Right atrium auricular region (tissue), 2 donors: ENCODE measurements around the gene LRRK2. TPM values are rescaled to one million over a fixed set of nuclear protein-coding genes. Genes with fewer than 3 reads are reported as not detected.

Experiments used
- DNase-seq: peaks from one replicate; pipeline ENCODE4 v3.0.0-alpha.2; 2019; ENCODE audit warnings: low spot score
- H3K27ac ChIP-seq, 2 donors: fragments of 200-600 bp; sonication (generic); 1 replicate in 1 of 2; 2 replicates in 1 of 2; pipeline ENCODE4 v1.5.1; 2016 to 2019
- H3K27me3 ChIP-seq, 2 donors: fragments of 200-600 bp; sonication (generic); one replicate each; pipeline versions ENCODE4 v1.5.1 to v1.6.0; 2017 to 2019
- H3K36me3 ChIP-seq: fragments of 200-600 bp; sonication (generic); one replicate; pipeline ENCODE4 v1.5.1; 2016
- H3K4me1 ChIP-seq, 2 donors: fragments of 200-600 bp; sonication (generic); one replicate each; pipeline versions ENCODE4 v1.5.1 to v1.6.0; 2017 to 2019
- H3K4me3 ChIP-seq, 2 donors: fragments of 200-600 bp; sonication (generic); 1 replicate in 1 of 2; 2 replicates in 1 of 2; pipeline ENCODE4 v1.5.1; 2017 to 2019; ENCODE audit warnings: mild to moderate bottlenecking in 1 of 2, moderate library complexity in 1 of 2
- H3K9me3 ChIP-seq, 2 donors: fragments of 200-600 bp; sonication (generic); one replicate each; pipeline ENCODE4 v1.5.1; 2019
- CTCF ChIP-seq, 2 donors: fragments of 200-600 bp; sonication (generic); IDR thresholded peaks; one replicate each; pipeline ENCODE4 v1.5.1; 2019; ENCODE audit warnings: antibody characterized with exemption in 2 of 2
- total RNA-seq, 2 donors: library from RNA; depleted of rRNA; stranded (reverse); fragments of >200 nt; gene quantifications; one replicate each; pipeline ENCODE4 v1.1.0, GENCODE V29; 2016

The LRRK2 gene
- total RNA-seq, 2 donors from 2014 or later, result 7.1 to 8.6 TPM

GRCh38 chr12:40312982-40313576 is 88.3 kb downstream of the LRRK2 start:
- no peak overlapping the region for H3K4me3 ChIP-seq
- peak in 1 of 2 donors; percentile 61 for TF ChIP-seq CTCF (IDR thresholded peaks at IDR 0.05)
- H3K4me1 ChIP-seq, result no peaks in the 10 kb centered on the region
- no peaks in the 10 kb centered on the region for H3K36me3 ChIP-seq
- H3K27me3 ChIP-seq, result no peaks in the 10 kb centered on the region
- no peak for DNase-seq
- H3K27ac ChIP-seq, result no peak overlapping the region
- no peaks in the 10 kb centered on the region for H3K9me3 ChIP-seq

GRCh38 chr12:40313928-40314327 is 89.1 kb downstream of the LRRK2 start:
- Histone ChIP-seq H3K4me1 (no peaks in the 10 kb centered on the region), H3K36me3 (no peaks in the 10 kb centered on the region), H3K9me3 (no peaks in the 10 kb centered on the region), H3K4me3 (no peak overlapping the region), H3K27ac (no peak overlapping the region), H3K27me3 (no peaks in the 10 kb centered on the region)
- DNase-seq, result no peak
- TF ChIP-seq CTCF (IDR thresholded peaks at IDR 0.05), result no peak

- H3K4me1 ChIP-seq, result no peaks in the 10 kb centered on the region
- no peaks in the 10 kb centered on the region for H3K36me3 ChIP-seq
- no peak for DNase-seq
- TF ChIP-seq CTCF (IDR thresholded peaks at IDR 0.05), result no peak
- no peaks in the 10 kb centered on the region for H3K27me3 ChIP-seq
- H3K27ac ChIP-seq, result no peak overlapping the region
- no peak overlapping the region for H3K4me3 ChIP-seq
- H3K9me3 ChIP-seq, result no peaks in the 10 kb centered on the region
Measured at GRCh38 chr12:40314927-40315326, 90.1 kb downstream of the LRRK2 start.

GRCh38 chr12:40315375-40315774 is 90.6 kb downstream of the LRRK2 start:
- Histone ChIP-seq H3K4me3 (no peak overlapping the region), H3K36me3 (no peaks in the 10 kb centered on the region), H3K27me3 (no peaks in the 10 kb centered on the region), H3K27ac (no peak overlapping the region), H3K4me1 (no peaks in the 10 kb centered on the region), H3K9me3 (no peaks in the 10 kb centered on the region)
- no peak for DNase-seq
- TF ChIP-seq CTCF (IDR thresholded peaks at IDR 0.05), result no peak

- no peak overlapping the region for H3K27ac ChIP-seq
- no peak for DNase-seq
- H3K27me3 ChIP-seq, result no peaks in the 10 kb centered on the region
- H3K4me3 ChIP-seq, result no peak overlapping the region
- H3K36me3 ChIP-seq, result peaks cover 25% of the 10 kb centered on the region
- TF ChIP-seq CTCF (IDR thresholded peaks at IDR 0.05), result no peak
- H3K4me1 ChIP-seq, result no peaks in the 10 kb centered on the region
- H3K9me3 ChIP-seq, result no peaks in the 10 kb centered on the region
Measured at GRCh38 chr12:40324261-40324660, 99.5 kb downstream of the LRRK2 start.

GRCh38 chr12:40325349-40325960 is 100.7 kb downstream of the LRRK2 start:
- Histone ChIP-seq H3K27me3 (no peaks in the 10 kb centered on the region), H3K36me3 (peaks cover 36% of the 10 kb centered on the region), H3K4me3 (no peak overlapping the region), H3K9me3 (peaks cover 0 to 9% of the 10 kb centered on the region in 2 donors), H3K4me1 (no peaks in the 10 kb centered on the region), H3K27ac (no peak overlapping the region)
- peak in 1 of 2 donors; percentile 47 for TF ChIP-seq CTCF (IDR thresholded peaks at IDR 0.05)
- no peak for DNase-seq
